BLaER1 treated with 17β-estradiol and CSF1 and Interleukin-3, amounts not matched to agents 10 nM and 100 nM (cell line): ENCODE data around the gene MGAT5B.
"Not testable (repeated sequence)": the region's sequence is repeated elsewhere in the genome, so short reads cannot be mapped to it uniquely, and the experiment has no call there.

Source experiments
- H3K27ac ChIP-seq, 11 experiments: shearing (Covaris generic); formaldehyde crosslinking; 2 replicates each; pipeline ENCODE4 v1.8.1; 2022
- H3K27me3 ChIP-seq, 11 experiments: shearing (Covaris generic); formaldehyde crosslinking; 2 replicates each; pipeline ENCODE4 v1.8.1; 2022
- H3K36me3 ChIP-seq, 11 experiments: shearing (Covaris generic); formaldehyde crosslinking; 2 replicates each; pipeline ENCODE4 v1.8.1; 2022
- H3K4me1 ChIP-seq, 10 experiments: shearing (Covaris generic); formaldehyde crosslinking; 2 replicates each; pipeline ENCODE4 v1.8.1; 2022
- H3K4me2 ChIP-seq, 11 experiments: shearing (Covaris generic); formaldehyde crosslinking; 2 replicates each; pipeline ENCODE4 v1.8.1; 2022
- H3K4me3 ChIP-seq, 10 experiments: shearing (Covaris generic); formaldehyde crosslinking; 2 replicates each; pipeline ENCODE4 v1.8.1; 2022
- H3K9ac ChIP-seq, 11 experiments: shearing (Covaris generic); formaldehyde crosslinking; 2 replicates each; pipeline ENCODE4 v1.8.1; 2022
- H3K9me3 ChIP-seq, 11 experiments: shearing (Covaris generic); formaldehyde crosslinking; replicated peaks in 1 of 11; 2 replicates each; pipeline ENCODE4 v1.8.1; 2022
- H4K20me1 ChIP-seq, 11 experiments: shearing (Covaris generic); formaldehyde crosslinking; 2 replicates each; pipeline ENCODE4 v1.8.1; 2022
- Cebpa-rat ChIP-seq, 11 experiments: shearing (Covaris generic); IDR thresholded peaks; 2 replicates each; pipeline ENCODE4 v1.8.1; 2022

MGAT5B gene

DNA sequence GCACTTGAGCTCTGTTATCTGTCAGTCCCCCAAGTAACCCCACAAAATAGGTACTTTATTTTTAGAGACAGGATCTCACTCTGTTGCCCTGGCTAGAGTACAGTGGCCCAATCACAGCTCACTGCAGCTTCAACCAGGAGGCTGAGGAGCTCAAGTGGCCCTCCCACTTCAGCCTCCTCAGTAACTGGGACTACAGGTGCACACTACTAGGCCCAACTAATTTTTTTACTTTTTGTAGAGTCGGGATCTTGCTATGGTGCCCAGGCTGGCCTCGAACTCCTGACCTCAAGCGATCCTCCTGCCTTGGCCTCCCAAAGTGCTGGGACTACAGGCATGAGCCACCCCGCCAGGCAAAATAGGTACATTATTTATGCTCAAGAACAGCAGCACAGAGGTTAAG, 99.6 kb downstream of the MGAT5B start:
- peaks cover 0 to 16% (median 0%) of the 10 kb centered on the region in 11 experiments; a peak in 8 of 22 replicates for H3K36me3 ChIP-seq
- H4K20me1 ChIP-seq, result peaks cover 0 to 8% (median 0%) of the 10 kb centered on the region in 11 experiments; a peak in 4 of 22 replicates
- H3K27ac ChIP-seq, result no peak overlapping the region; a peak in 1 of 22 replicates
- peaks cover 0 to 10% (median 0%) of the 10 kb centered on the region in 11 experiments; a peak in 3 of 22 replicates for H3K27me3 ChIP-seq
- TF ChIP-seq Cebpa-rat (IDR thresholded peaks at IDR 0.05), result no peak
- H3K4me1 ChIP-seq, result peaks cover 9 to 78% (median 66%) of the 10 kb centered on the region in 10 experiments
- H3K9ac ChIP-seq, result peak overlapping the region in 3 of 11 experiments; percentile 9 to 77 (median 70); a peak in 4 of 22 replicates
- peak overlapping the region in 9 of 11 experiments; percentile 88 to 100 (median 94); a peak in 17 of 22 replicates for H3K4me2 ChIP-seq
- no peaks in the 10 kb centered on the region for H3K9me3 ChIP-seq
- H3K4me3 ChIP-seq, result peak overlapping the region in 3 of 10 experiments; percentile 56 to 67 (median 66); a peak in 4 of 20 replicates

DNA sequence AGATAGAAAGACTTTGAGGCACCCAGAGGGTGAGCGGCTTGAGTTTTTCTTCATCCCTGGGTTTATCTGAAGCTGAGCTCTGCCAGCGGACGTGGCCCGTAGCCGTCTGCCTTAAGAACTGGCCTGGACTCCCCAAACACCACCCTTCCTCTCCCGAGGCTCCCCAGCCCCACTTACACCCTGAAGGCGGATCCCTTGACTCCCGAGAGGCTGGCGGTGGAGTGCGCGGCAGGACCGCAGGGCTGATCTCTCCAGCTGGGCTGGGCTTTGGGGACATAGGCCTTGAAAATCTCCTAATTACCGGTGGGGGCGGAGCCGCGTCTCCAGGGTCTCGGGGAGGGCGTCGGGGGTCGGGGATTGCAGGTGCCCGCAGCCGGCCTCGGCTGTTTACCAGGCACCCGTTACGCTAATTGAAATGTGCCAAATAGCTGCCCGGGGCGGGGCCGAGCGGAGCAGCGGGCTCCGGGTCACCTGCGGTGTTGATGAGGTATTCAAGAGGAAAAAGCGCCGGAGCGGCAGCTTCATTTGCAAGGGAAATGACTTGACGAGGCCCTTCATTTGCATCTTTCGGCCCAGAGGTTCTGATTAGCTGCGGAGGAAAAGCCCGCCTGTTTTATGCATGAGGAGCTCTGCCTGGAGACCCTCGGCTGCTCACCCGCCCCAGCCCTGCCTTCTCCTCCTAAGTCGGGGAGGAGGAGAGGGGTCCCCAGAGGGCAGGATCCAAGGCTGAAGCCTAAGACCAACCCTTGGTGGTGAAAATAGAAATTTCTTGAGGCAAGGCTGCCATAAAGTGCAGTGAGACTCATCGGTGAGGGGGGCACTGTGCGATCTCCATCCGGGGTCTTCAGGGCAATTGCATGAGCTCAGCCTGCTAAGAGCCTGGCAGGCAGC, 100.7 kb downstream of the MGAT5B start:
- TF ChIP-seq Cebpa-rat (IDR thresholded peaks at IDR 0.05), result no peak
- peak overlapping the region; percentile 88 to 100 (median 95) for H3K4me2 ChIP-seq
- H3K36me3 ChIP-seq, result peaks cover 0 to 4% (median 0%) of the 10 kb centered on the region in 11 experiments; a peak in 8 of 22 replicates
- H4K20me1 ChIP-seq, result peaks cover 0 to 8% (median 0%) of the 10 kb centered on the region in 11 experiments; a peak in 4 of 22 replicates
- H3K4me3 ChIP-seq, result peak overlapping the region; percentile 50 to 72 (median 62)
- H3K9me3 ChIP-seq, result no peaks in the 10 kb centered on the region
- peak overlapping the region in 8 of 11 experiments; percentile 51 to 75 (median 64); a peak in 14 of 22 replicates for H3K27ac ChIP-seq
- H3K4me1 ChIP-seq, result peaks cover 9 to 83% (median 69%) of the 10 kb centered on the region in 10 experiments
- peaks cover 0 to 10% (median 0%) of the 10 kb centered on the region in 11 experiments; a peak in 3 of 22 replicates for H3K27me3 ChIP-seq
- H3K9ac ChIP-seq, result peak overlapping the region; percentile 49 to 77 (median 69); a peak in 21 of 22 replicates

DNA sequence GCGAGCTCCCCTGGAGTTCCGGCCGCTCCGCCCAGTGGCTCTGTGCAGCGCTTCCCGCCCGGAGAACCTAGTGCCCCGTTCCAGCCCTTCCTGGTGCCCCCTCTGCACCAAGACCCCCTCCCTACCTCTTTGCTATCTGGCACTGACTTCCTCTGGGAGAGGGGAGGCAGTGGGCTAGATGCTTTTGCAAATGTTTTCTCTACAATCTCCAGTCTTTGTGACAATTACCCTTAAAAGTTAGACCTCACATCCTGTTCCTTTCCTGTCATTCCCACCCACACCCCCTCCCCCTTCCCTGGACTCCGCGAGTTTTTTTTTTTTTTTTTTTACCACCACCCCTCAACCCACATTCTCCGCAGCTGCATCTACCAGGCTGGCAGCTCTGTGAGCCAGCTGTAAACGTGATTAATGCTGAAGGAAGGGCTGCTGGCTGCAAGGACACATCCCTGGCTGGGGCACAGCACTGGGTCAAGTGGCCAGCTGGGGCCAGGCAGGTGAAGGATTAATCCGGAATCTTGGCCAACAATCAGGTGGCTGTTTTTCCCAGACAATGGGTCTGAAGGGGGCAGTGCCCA, 101.5 kb downstream of the MGAT5B start:
- H3K4me1 ChIP-seq, result peaks cover 9 to 83% (median 69%) of the 10 kb centered on the region in 10 experiments
- peaks cover 0 to 10% (median 0%) of the 10 kb centered on the region in 11 experiments; a peak in 3 of 22 replicates for H3K27me3 ChIP-seq
- peaks cover 5 to 7% (median 6%) of the 10 kb centered on the region in 11 experiments for H3K9me3 ChIP-seq
- TF ChIP-seq Cebpa-rat (IDR thresholded peaks at IDR 0.05), result no peak
- peak overlapping the region in 8 of 11 experiments; percentile 51 to 75 (median 64); a peak in 14 of 22 replicates for H3K27ac ChIP-seq
- H4K20me1 ChIP-seq, result peaks cover 0 to 8% (median 0%) of the 10 kb centered on the region in 11 experiments; a peak in 4 of 22 replicates
- H3K4me2 ChIP-seq, result peak overlapping the region; percentile 88 to 100 (median 95)
- peak overlapping the region; percentile 50 to 72 (median 62) for H3K4me3 ChIP-seq
- peak overlapping the region; percentile 49 to 77 (median 69); a peak in 21 of 22 replicates for H3K9ac ChIP-seq
- peaks cover 0 to 3% (median 0%) of the 10 kb centered on the region in 11 experiments; a peak in 2 of 22 replicates for H3K36me3 ChIP-seq

DNA sequence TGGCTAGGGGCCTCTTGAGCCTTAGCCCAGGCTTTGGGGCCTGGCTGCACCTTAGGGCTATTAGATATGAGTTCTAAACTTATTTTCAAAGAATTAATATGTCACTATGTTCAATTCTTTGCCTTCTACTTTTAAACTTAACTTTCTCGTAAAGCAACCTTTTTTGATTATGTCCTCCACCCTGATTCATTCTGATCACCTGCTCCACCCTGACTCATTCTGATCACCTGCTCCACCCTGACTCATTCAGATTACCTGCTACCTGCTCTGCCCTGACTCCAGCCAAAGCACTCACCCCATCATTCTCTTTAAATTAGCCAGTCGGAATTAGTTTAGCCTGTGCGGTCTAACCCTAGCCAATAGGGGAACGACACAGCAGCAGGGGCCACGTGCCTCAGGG, 102.0 kb downstream of the MGAT5B start:
- H3K36me3 ChIP-seq, H4K20me1 ChIP-seq: not testable (repeated sequence)
- H3K27ac ChIP-seq, result peak overlapping the region in 2 of 11 experiments; percentile 28 to 73; a peak in 3 of 22 replicates
- peak overlapping the region in 4 of 10 experiments; percentile 56 to 67 (median 64); a peak in 8 of 20 replicates for H3K4me3 ChIP-seq
- H3K27me3 ChIP-seq, result peaks cover 0 to 10% (median 0%) of the 10 kb centered on the region in 11 experiments; a peak in 3 of 22 replicates
- H3K4me1 ChIP-seq, result peaks cover 9 to 80% (median 69%) of the 10 kb centered on the region in 10 experiments
- peak overlapping the region in 6 of 11 experiments; percentile 66 to 77 (median 72); a peak in 10 of 22 replicates for H3K9ac ChIP-seq
- H3K9me3 ChIP-seq, result peaks cover 10 to 12% (median 11%) of the 10 kb centered on the region in 11 experiments
- peak overlapping the region; percentile 88 to 100 (median 95); a peak in 21 of 22 replicates for H3K4me2 ChIP-seq

DNA sequence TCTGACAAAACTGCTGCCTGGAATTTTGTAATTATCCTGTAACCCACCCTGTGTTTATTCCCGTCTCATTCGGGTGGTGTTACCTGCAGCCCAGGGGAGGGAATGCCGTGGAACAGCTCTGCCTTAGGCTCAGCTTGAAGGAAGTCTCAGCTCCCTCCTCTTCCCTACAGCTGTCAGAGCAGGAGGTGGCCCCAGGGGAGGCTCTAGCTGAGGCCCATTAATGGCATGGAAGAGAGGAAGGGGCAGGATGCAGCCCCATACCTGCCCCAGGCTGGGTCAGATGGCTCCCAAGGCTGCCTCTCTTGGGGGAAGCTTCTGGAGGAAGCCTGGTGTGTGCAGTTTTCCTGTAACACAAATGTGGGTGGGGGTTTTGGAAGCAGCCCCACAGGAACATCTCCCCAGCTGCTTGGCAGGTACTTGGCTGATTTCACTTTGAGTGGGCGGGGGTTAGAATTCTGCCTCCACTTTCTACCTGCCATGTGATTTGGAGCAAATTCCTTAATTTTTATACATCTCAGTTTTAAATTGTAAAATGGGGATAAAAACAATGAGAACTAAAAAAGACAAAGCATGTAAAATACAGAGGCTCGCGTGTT, 103.9 kb downstream of the MGAT5B start:
- peak overlapping the region in 1 of 11 experiments; percentile 32; a peak in 1 of 22 replicates for H3K9ac ChIP-seq
- H3K36me3 ChIP-seq, result peaks cover 0 to 8% (median 0%) of the 10 kb centered on the region in 11 experiments; a peak in 3 of 22 replicates
- peaks cover 0 to 10% (median 0%) of the 10 kb centered on the region in 11 experiments; a peak in 3 of 22 replicates for H3K27me3 ChIP-seq
- H3K4me1 ChIP-seq, result peaks cover 9 to 61% (median 54%) of the 10 kb centered on the region in 10 experiments
- no peaks in the 10 kb centered on the region; a peak in 3 of 22 replicates for H4K20me1 ChIP-seq
- no peak overlapping the region for H3K4me3 ChIP-seq
- no peak for TF ChIP-seq Cebpa-rat (IDR thresholded peaks at IDR 0.05)
- H3K27ac ChIP-seq, result peak overlapping the region in 1 of 11 experiments; percentile 5; a peak in 1 of 22 replicates
- peak overlapping the region in 8 of 11 experiments; percentile 36 to 95 (median 67); a peak in 15 of 22 replicates for H3K4me2 ChIP-seq
- H3K9me3 ChIP-seq, result peaks cover 29 to 32% (median 30%) of the 10 kb centered on the region in 11 experiments

DNA sequence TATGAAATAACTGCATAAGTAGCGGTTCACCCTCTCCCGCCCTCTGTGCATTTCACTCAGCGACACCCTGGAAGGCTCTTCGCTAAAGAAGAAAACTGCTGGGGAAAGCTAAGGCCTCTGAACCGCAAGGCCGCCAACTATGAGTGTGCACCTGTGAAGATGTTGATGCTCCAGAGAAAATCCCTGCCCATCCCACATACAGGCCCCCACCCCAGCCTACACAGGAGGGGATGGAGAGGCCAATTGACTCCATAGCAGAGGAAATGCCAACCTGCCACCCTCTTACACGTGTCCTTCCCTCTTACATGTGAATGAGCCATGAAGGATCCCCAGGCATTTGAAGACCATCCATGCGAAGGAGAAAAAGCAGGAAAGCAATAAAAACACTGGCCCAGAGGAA, 104.8 kb downstream of the MGAT5B start:
- Histone ChIP-seq H3K4me1 (peaks cover 9 to 52% (median 45%) of the 10 kb centered on the region in 10 experiments), H3K4me2 (peak overlapping the region in 5 of 11 experiments; percentile 57 to 95 (median 92); a peak in 7 of 22 replicates), H4K20me1 (no peaks in the 10 kb centered on the region; a peak in 2 of 22 replicates), H3K9me3 (peaks cover 38 to 40% (median 39%) of the 10 kb centered on the region in 11 experiments), H3K36me3 (peaks cover 0 to 8% (median 0%) of the 10 kb centered on the region in 11 experiments; a peak in 3 of 22 replicates), H3K9ac (no peak overlapping the region), H3K27me3 (peaks cover 0 to 10% (median 0%) of the 10 kb centered on the region in 11 experiments; a peak in 3 of 22 replicates), H3K27ac (no peak overlapping the region), H3K4me3 (no peak overlapping the region)
- no peak for TF ChIP-seq Cebpa-rat (IDR thresholded peaks at IDR 0.05)

DNA sequence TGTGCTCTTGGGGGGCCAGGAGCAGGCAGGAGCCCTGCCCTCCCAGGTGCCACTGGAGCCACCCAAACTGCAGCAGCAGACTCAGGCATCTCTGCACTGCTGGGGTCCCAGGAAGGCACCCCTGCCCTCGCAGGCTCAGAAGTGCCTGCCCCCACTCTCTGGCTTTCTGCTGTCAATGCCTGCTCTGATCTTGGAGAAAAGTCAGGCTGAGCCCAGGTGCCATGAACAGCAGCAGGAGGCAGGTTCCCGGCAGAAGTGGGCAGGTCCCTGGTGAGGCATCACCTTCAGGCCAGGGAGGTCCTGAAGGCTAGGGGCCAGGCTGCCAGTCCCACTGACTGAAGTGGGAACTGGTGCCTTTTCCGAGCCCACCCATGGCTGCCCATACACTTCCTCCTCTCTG, 106.5 kb downstream of the MGAT5B start:
- Histone ChIP-seq H3K36me3 (peaks cover 0 to 8% (median 0%) of the 10 kb centered on the region in 11 experiments; a peak in 3 of 22 replicates), H3K9ac (no peak overlapping the region), H3K9me3 (peaks cover 48 to 57% (median 54%) of the 10 kb centered on the region in 11 experiments), H3K27ac (no peak overlapping the region), H3K4me2 (no peak overlapping the region), H3K4me1 (peaks cover 3 to 37% (median 32%) of the 10 kb centered on the region in 10 experiments; a peak in 18 of 20 replicates), H3K27me3 (no peaks in the 10 kb centered on the region), H4K20me1 (no peaks in the 10 kb centered on the region; a peak in 1 of 22 replicates), H3K4me3 (peak overlapping the region in 1 of 10 experiments; percentile 24; a peak in 1 of 20 replicates)
- no peak for TF ChIP-seq Cebpa-rat (IDR thresholded peaks at IDR 0.05)

DNA sequence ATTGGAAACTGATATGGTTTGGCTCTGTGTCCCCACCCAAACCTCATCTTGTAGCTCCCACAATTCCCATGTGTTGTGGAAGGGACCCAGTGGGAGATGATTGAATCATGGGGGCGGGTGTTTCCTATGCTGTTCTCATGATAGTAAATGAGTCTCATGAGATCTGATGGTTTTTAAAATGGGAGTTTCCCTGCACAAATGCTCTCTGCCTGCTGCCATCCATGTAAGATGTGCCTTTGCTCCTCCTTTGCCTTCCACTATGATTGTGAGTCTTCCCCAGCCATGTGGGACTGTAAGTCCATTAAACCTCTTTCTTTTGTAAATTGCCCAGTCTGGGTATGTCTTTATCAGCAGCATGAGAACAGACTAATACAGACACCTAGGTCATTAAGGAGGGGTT, 109.8 kb downstream of the MGAT5B start:
- 0 out of 20 replicates have a peak overlapping the region, but pooled peaks of 1 of the 10 experiments have one; percentile 1 for H3K4me3 ChIP-seq
- H3K4me1 ChIP-seq, result peaks cover 4 to 23% (median 14%) of the 10 kb centered on the region in 10 experiments; a peak in 18 of 20 replicates
- not testable (repeated sequence) for H3K36me3 ChIP-seq, H4K20me1 ChIP-seq, H3K4me2 ChIP-seq, H3K27ac ChIP-seq, H3K9ac ChIP-seq, H3K27me3 ChIP-seq
- H3K9me3 ChIP-seq, result peaks cover 48 to 63% (median 55%) of the 10 kb centered on the region in 11 experiments
